GM23338 (cell line): ENCODE measurements around the gene NKX3-2. TPM values are rescaled to one million over a fixed set of nuclear protein-coding genes. Genes with fewer than 3 reads are reported as not detected.

Experiments used
- ATAC-seq: fragments of 200-7000 bp; cut with Tn5 transposase; 3 replicates; pipeline ENCODE4 v1.9.1; 2020
- DNase-seq: peaks from one replicate; pipeline ENCODE4 v3.0.0-alpha.2; 2015; ENCODE audit warnings: low spot score
- H2AFZ ChIP-seq: fragments of 200-600 bp; sonication (generic); 2 replicates; pipeline ENCODE4 v1.8.0; 2016; ENCODE audit warnings: antibody characterized with exemption, mild to moderate bottlenecking, moderate library complexity
- H3F3A ChIP-seq: fragments of 200-600 bp; sonication (generic); replicated peaks from 2 replicates; pipeline ENCODE4 v1.8.0; 2017; ENCODE audit warnings: antibody characterized with exemption, mixed run types, low read depth
- H3K27ac ChIP-seq: fragments of 200-600 bp; sonication (generic); 2 replicates; pipeline ENCODE4 v1.6.1; 2016; ENCODE audit warnings: low read depth
- H3K27me3 ChIP-seq: fragments of 200-600 bp; sonication (generic); 2 replicates; pipeline ENCODE4 v1.8.0; 2016; ENCODE audit warnings: mild to moderate bottlenecking, mixed run types, moderate library complexity; ENCODE audit not compliant: insufficient read depth
- H3K36me3 ChIP-seq: fragments of 200-600 bp; sonication (generic); 2 replicates; pipeline ENCODE4 v1.8.0; 2016; ENCODE audit warnings: mild to moderate bottlenecking; ENCODE audit not compliant: insufficient read depth
- H3K4me1 ChIP-seq: fragments of 200-600 bp; sonication (generic); 2 replicates; pipeline ENCODE4 v1.8.0; 2016; ENCODE audit warnings: mild to moderate bottlenecking, moderate library complexity; ENCODE audit not compliant: insufficient read depth
- H3K4me2 ChIP-seq: fragments of 200-600 bp; sonication (generic); 2 replicates; pipeline ENCODE4 v1.7.1; 2017; ENCODE audit warnings: mixed run types
- H3K4me3 ChIP-seq: fragments of 200-600 bp; sonication (generic); 2 replicates; pipeline ENCODE4 v1.6.1; 2016; ENCODE audit warnings: mixed run types
- H3K79me2 ChIP-seq: fragments of 200-600 bp; sonication (generic); replicated peaks from 2 replicates; pipeline ENCODE4 v1.8.0; 2017; ENCODE audit warnings: mild to moderate bottlenecking; ENCODE audit not compliant: insufficient read depth
- H3K9me2 ChIP-seq: fragments of 200-600 bp; sonication (generic); 2 replicates; pipeline ENCODE4 v1.8.0; 2017; ENCODE audit not compliant: insufficient read depth
- H4K20me1 ChIP-seq: fragments of 200-600 bp; sonication (generic); replicated peaks from 2 replicates; pipeline ENCODE4 v1.8.0; 2017; ENCODE audit warnings: mild to moderate bottlenecking; ENCODE audit not compliant: insufficient read depth
- H3K27ac Mint-ChIP-seq: 2 replicates; pipeline ENCODE4 v1.8.0; 2020; ENCODE audit warnings: inconsistent platforms, mild to moderate bottlenecking, moderate library complexity, mixed read lengths
- H3K27me3 Mint-ChIP-seq: 3 replicates; pipeline ENCODE4 v1.8.0; 2022; ENCODE audit warnings: low read depth, mild to moderate bottlenecking, moderate library complexity, mixed read lengths, inconsistent platforms; ENCODE audit not compliant: insufficient read depth, poor library complexity
- H3K36me3 Mint-ChIP-seq: 3 replicates; pipeline ENCODE4 v1.8.0; 2021; ENCODE audit warnings: low read depth, mild to moderate bottlenecking, inconsistent platforms, moderate library complexity, mixed read lengths
- H3K4me1 Mint-ChIP-seq: 3 replicates; pipeline ENCODE4 v1.8.0; 2020; ENCODE audit warnings: mild to moderate bottlenecking, inconsistent platforms, mixed read lengths
- H3K4me3 Mint-ChIP-seq: 3 replicates; pipeline ENCODE4 v1.8.0; 2021; ENCODE audit warnings: moderate library complexity, mild to moderate bottlenecking, inconsistent platforms, mixed read lengths
- H3K9me3 Mint-ChIP-seq: 3 replicates; pipeline ENCODE4 v1.8.0; 2020; ENCODE audit warnings: moderate library complexity, mild to moderate bottlenecking, inconsistent platforms, mixed read lengths
- CREB1 ChIP-seq: fragments of 250-450 bp; sonication (Bioruptor Pico); IDR thresholded peaks from 2 replicates; pipeline ENCODE4 v1.5.0; 2020; ENCODE audit warnings: low read depth, mild to moderate bottlenecking, moderate library complexity
- EZH2 ChIP-seq: fragments of 200-600 bp; sonication (generic); IDR thresholded peaks from one replicate; pipeline ENCODE4 v1.8.0; 2017; ENCODE audit warnings: antibody characterized with exemption, mild to moderate bottlenecking, low read depth; ENCODE audit not compliant: unreplicated experiment
- EZH2phosphoT487 ChIP-seq: fragments of 200-600 bp; sonication (generic); IDR thresholded peaks from one replicate; pipeline ENCODE4 v1.8.1; 2018; ENCODE audit warnings: antibody characterized with exemption; ENCODE audit not compliant: unreplicated experiment
- JUNB ChIP-seq: IDR thresholded peaks from one replicate; pipeline ENCODE4 v1.6.1; 2016; ENCODE audit warnings: antibody characterized with exemption; ENCODE audit not compliant: unreplicated experiment
- NANOG ChIP-seq: IDR thresholded peaks from 2 replicates; pipeline ENCODE4 v1.6.1; 2016; ENCODE audit warnings: antibody characterized with exemption, borderline replicate concordance
- POLR2AphosphoS5 ChIP-seq: IDR thresholded peaks from 2 replicates; pipeline ENCODE4 v1.6.1; 2016; ENCODE audit warnings: antibody characterized with exemption, low read depth
- REST ChIP-seq: IDR thresholded peaks from one replicate; pipeline ENCODE4 v1.6.1; 2018; ENCODE audit warnings: antibody characterized with exemption; ENCODE audit not compliant: unreplicated experiment
- STAT1 ChIP-seq: IDR thresholded peaks from one replicate; pipeline ENCODE4 v1.6.1; 2016; ENCODE audit warnings: antibody characterized with exemption; ENCODE audit not compliant: unreplicated experiment
- ZNF114 ChIP-seq: fragments of 250-450 bp; sonication (Bioruptor Pico); IDR thresholded peaks from 2 replicates; pipeline ENCODE4 v1.5.0; 2020; ENCODE audit warnings: mild to moderate bottlenecking, moderate library complexity
- ZNF331 ChIP-seq: fragments of 250-450 bp; sonication (Bioruptor Pico); IDR thresholded peaks from 2 replicates; pipeline ENCODE4 v1.5.0; 2020; ENCODE audit warnings: low read depth, mild to moderate bottlenecking, moderate library complexity
- polyA plus RNA-seq: library from polyadenylated mRNA; unstranded; fragments of >200 nt; fragmentation: Nextera tagmentation; extraction: Ambion mirVana; gene quantifications from 2 replicates; pipeline ENCODE4 v1.2.1, GENCODE V29; 2016
- total RNA-seq: library from RNA; depleted of rRNA; stranded (reverse); fragments of >200 nt; shearing (Covaris generic); gene quantifications from 2 replicates; pipeline ENCODE4 v1.2.3, GENCODE V29; 2014
- TF ChIP-seq, protein P1 (sequence below): fragments of 250-450 bp; sonication (Bioruptor Pico); IDR thresholded peaks from 2 replicates; pipeline ENCODE4 v1.5.0; 2020; ENCODE audit warnings: mild to moderate bottlenecking, moderate library complexity
- TF ChIP-seq, protein P2 (sequence below), 2 experiments: fragments of 200-600 bp in 1 of 2; sonication (generic) in 1 of 2; conservative IDR thresholded peaks; 2 replicates each; pipeline versions ENCODE4 v1.5.1 to v1.6.1; 2016 to 2017; ENCODE audit warnings: antibody characterized with exemption in 2 of 2, low read depth in 2 of 2, mild to moderate bottlenecking in 2 of 2, moderate library complexity in 1 of 2
- TF ChIP-seq, protein P3 (sequence below): IDR thresholded peaks from 2 replicates; pipeline ENCODE4 v1.6.1; 2016; ENCODE audit warnings: antibody characterized with exemption

The NKX3-2 gene
- total and polyA plus RNA-seq, 2 experiments from 2014 or later = 0.14 TPM; not detected in 1

GRCh38 chr4:13553081-13553480 is 8.8 kb upstream of the NKX3-2 start:
- Mint-ChIP-seq H3K9me3 (no peaks in the 10 kb centered on the region; the same call in 1 of the 3 replicates), H3K4me3 (no peak overlapping the region), H3K27me3 (peaks cover 15% of the 10 kb centered on the region), H3K4me1 (no peaks in the 10 kb centered on the region), H3K27ac (no peak overlapping the region), H3K36me3 (no peaks in the 10 kb centered on the region)
- Histone ChIP-seq H3K4me2 (no peak overlapping the region), H3K27me3 (peaks cover 26% of the 10 kb centered on the region), H4K20me1 (no peaks in the 10 kb centered on the region), H3K79me2 (no peaks in the 10 kb centered on the region), H3K4me3 (no peak overlapping the region), H3F3A (no peaks in the 10 kb centered on the region), H2AFZ (no peak overlapping the region), H3K4me1 (0 out of 2 replicates have a peak, but pooled peaks cover 6% of the 10 kb centered on the region), H3K36me3 (no peaks in the 10 kb centered on the region), H3K9me2 (no peaks in the 10 kb centered on the region; the same call in 1 of the 2 replicates), H3K27ac (no peak overlapping the region)
- TF ChIP-seq, protein P1, sequence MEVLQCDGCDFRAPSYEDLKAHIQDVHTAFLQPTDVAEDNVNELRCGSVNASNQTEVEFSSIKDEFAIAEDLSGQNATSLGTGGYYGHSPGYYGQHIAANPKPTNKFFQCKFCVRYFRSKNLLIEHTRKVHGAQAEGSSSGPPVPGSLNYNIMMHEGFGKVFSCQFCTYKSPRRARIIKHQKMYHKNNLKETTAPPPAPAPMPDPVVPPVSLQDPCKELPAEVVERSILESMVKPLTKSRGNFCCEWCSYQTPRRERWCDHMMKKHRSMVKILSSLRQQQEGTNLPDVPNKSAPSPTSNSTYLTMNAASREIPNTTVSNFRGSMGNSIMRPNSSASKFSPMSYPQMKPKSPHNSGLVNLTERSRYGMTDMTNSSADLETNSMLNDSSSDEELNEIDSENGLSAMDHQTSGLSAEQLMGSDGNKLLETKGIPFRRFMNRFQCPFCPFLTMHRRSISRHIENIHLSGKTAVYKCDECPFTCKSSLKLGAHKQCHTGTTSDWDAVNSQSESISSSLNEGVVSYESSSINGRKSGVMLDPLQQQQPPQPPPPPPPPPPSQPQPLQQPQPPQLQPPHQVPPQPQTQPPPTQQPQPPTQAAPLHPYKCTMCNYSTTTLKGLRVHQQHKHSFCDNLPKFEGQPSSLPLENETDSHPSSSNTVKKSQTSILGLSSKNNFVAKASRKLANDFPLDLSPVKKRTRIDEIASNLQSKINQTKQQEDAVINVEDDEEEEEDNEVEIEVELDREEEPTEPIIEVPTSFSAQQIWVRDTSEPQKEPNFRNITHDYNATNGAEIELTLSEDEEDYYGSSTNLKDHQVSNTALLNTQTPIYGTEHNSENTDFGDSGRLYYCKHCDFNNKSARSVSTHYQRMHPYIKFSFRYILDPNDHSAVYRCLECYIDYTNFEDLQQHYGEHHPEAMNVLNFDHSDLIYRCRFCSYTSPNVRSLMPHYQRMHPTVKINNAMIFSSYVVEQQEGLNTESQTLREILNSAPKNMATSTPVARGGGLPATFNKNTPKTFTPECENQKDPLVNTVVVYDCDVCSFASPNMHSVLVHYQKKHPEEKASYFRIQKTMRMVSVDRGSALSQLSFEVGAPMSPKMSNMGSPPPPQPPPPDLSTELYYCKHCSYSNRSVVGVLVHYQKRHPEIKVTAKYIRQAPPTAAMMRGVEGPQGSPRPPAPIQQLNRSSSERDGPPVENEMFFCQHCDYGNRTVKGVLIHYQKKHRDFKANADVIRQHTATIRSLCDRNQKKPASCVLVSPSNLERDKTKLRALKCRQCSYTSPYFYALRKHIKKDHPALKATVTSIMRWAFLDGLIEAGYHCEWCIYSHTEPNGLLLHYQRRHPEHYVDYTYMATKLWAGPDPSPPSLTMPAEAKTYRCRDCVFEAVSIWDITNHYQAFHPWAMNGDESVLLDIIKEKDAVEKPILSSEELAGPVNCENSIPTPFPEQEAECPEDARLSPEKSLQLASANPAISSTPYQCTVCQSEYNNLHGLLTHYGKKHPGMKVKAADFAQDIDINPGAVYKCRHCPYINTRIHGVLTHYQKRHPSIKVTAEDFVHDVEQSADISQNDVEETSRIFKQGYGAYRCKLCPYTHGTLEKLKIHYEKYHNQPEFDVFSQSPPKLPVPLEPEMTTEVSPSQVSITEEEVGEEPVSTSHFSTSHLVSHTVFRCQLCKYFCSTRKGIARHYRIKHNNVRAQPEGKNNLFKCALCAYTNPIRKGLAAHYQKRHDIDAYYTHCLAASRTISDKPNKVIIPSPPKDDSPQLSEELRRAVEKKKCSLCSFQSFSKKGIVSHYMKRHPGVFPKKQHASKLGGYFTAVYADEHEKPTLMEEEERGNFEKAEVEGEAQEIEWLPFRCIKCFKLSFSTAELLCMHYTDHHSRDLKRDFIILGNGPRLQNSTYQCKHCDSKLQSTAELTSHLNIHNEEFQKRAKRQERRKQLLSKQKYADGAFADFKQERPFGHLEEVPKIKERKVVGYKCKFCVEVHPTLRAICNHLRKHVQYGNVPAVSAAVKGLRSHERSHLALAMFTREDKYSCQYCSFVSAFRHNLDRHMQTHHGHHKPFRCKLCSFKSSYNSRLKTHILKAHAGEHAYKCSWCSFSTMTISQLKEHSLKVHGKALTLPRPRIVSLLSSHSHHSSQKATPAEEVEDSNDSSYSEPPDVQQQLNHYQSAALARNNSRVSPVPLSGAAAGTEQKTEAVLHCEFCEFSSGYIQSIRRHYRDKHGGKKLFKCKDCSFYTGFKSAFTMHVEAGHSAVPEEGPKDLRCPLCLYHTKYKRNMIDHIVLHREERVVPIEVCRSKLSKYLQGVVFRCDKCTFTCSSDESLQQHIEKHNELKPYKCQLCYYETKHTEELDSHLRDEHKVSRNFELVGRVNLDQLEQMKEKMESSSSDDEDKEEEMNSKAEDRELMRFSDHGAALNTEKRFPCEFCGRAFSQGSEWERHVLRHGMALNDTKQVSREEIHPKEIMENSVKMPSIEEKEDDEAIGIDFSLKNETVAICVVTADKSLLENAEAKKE = no peak
- no peak for TF ChIP-seq REST
- TF ChIP-seq JUNB = no peak
- TF ChIP-seq EZH2phosphoT487 = no peak
- TF ChIP-seq ZNF114 (CRISPR knock-in tag) = no peak
- no peak for TF ChIP-seq POLR2AphosphoS5
- TF ChIP-seq CREB1 (CRISPR knock-in tag) = no peak
- TF ChIP-seq, protein P2, sequence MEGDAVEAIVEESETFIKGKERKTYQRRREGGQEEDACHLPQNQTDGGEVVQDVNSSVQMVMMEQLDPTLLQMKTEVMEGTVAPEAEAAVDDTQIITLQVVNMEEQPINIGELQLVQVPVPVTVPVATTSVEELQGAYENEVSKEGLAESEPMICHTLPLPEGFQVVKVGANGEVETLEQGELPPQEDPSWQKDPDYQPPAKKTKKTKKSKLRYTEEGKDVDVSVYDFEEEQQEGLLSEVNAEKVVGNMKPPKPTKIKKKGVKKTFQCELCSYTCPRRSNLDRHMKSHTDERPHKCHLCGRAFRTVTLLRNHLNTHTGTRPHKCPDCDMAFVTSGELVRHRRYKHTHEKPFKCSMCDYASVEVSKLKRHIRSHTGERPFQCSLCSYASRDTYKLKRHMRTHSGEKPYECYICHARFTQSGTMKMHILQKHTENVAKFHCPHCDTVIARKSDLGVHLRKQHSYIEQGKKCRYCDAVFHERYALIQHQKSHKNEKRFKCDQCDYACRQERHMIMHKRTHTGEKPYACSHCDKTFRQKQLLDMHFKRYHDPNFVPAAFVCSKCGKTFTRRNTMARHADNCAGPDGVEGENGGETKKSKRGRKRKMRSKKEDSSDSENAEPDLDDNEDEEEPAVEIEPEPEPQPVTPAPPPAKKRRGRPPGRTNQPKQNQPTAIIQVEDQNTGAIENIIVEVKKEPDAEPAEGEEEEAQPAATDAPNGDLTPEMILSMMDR (conservative IDR thresholded peaks at IDR 0.05; ENCODE audit: low read depth in 2 of 2) = no peak
- TF ChIP-seq EZH2 = no peak
- no peak for TF ChIP-seq ZNF331 (CRISPR knock-in tag)
- TF ChIP-seq, protein P3, sequence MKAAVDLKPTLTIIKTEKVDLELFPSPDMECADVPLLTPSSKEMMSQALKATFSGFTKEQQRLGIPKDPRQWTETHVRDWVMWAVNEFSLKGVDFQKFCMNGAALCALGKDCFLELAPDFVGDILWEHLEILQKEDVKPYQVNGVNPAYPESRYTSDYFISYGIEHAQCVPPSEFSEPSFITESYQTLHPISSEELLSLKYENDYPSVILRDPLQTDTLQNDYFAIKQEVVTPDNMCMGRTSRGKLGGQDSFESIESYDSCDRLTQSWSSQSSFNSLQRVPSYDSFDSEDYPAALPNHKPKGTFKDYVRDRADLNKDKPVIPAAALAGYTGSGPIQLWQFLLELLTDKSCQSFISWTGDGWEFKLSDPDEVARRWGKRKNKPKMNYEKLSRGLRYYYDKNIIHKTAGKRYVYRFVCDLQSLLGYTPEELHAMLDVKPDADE = no peak
- no peak for TF ChIP-seq NANOG
- no peak for TF ChIP-seq STAT1
- DNase-seq (no peak), ATAC-seq (no peak)
